HCT116 (cell line): ENCODE data around the gene SMC2. TPM values are rescaled to one million over a fixed set of nuclear protein-coding genes. Genes with fewer than 3 reads are reported as not detected.

Experiments used
- ATAC-seq: fragments of 200-7000 bp; cut with Tn5 transposase; 2 replicates; pipeline ENCODE4 v1.9.1; 2020; ENCODE audit warnings: mild to moderate bottlenecking, moderate library complexity
- BruUV-seq: library from RNA; stranded (reverse); fragments of 400-500 nt; replicated peaks from 2 replicates; lab custom pipeline; 2021; lab: Mats Ljungman, UMichigan
- CTCF ChIA-PET: fragments of 300-600 bp; sonication (Branson Sonifier 250); formaldehyde crosslinking; loops from one replicate; lab custom pipeline; 2021; ENCODE audit warnings: antibody characterized with exemption; lab: Charles Lee
- POLR2A ChIA-PET: fragments of 300-600, 350-600 bp; sonication (Branson Sonifier 250); formaldehyde crosslinking; loops from one replicate; lab custom pipeline; 2021; ENCODE audit warnings: antibody characterized with exemption; lab: Charles Lee
- RAD21 ChIA-PET, 2 experiments: fragments of 300-600 bp; sonication (Branson Sonifier 250); formaldehyde crosslinking; loops; one replicate each; lab custom pipeline; 2023; ENCODE audit warnings: low total read pairs in 2 of 2; ENCODE audit not compliant: uncharacterized antibody in 2 of 2, unreplicated experiment in 2 of 2, low non-redundant PET in 1 of 2; lab: Charles Lee
- DNase-seq: peaks from one replicate; pipeline ENCODE4 v3.0.0-alpha.2; 2010; ENCODE audit warnings: low read depth, low spot score
- H2AFZ ChIP-seq: fragments of 200-600 bp; shearing (Covaris generic), sonication (generic); 2 replicates; pipeline ENCODE4 v1.6.1; 2017; ENCODE audit warnings: low read depth, mixed run types, mixed read lengths, antibody characterized with exemption, low read length; ENCODE audit not compliant: poor library complexity, severe bottlenecking
- H3K27ac ChIP-seq: 2 replicates; pipeline ENCODE4 v1.5.1; 2012; ENCODE audit warnings: low read depth, low read length
- H3K27me3 ChIP-seq: fragments of 200-600 bp; sonication (generic); 2 replicates; pipeline ENCODE4 v1.6.1; 2016; ENCODE audit warnings: mixed run types, low read length, mixed read lengths; ENCODE audit not compliant: insufficient read depth
- H3K36me3 ChIP-seq, 2 experiments: fragments of 200-500 bp in 1 of 2; fragments of 200-600 bp in 1 of 2; sonication (Bioruptor generic) in 1 of 2; sonication (generic) in 1 of 2; 2 replicates each; pipeline versions ENCODE4 v1.5.1 to v1.6.1; 2014 to 2016; ENCODE audit warnings: low read length in 2 of 2, inconsistent platforms in 1 of 2, mixed read lengths in 1 of 2, mixed run types in 1 of 2; ENCODE audit not compliant: insufficient read depth in 2 of 2, control insufficient read depth in 1 of 2
- H3K4me1 ChIP-seq, 2 experiments: fragments of 200-600 bp in 1 of 2; sonication (generic) in 1 of 2; 2 replicates each; pipeline versions ENCODE4 v1.5.1 to v1.6.1; 2012 to 2017; ENCODE audit warnings: low read length in 2 of 2, inconsistent platforms in 1 of 2, mild to moderate bottlenecking in 1 of 2, mixed read lengths in 1 of 2, mixed run types in 1 of 2, moderate library complexity in 1 of 2; ENCODE audit not compliant: insufficient read depth in 2 of 2, control insufficient read depth in 1 of 2
- H3K4me2 ChIP-seq: fragments of 200-600 bp; sonication (generic); 2 replicates; pipeline ENCODE4 v1.6.1; 2017; ENCODE audit warnings: mixed run types, low read length, mixed read lengths
- H3K4me3 ChIP-seq, 2 experiments: fragments of 200-600 bp in 1 of 2; sonication (generic) in 1 of 2; replicated peaks in 1 of 2; 2 replicates each; pipeline ENCODE4 v1.5.1; 2011 to 2016; ENCODE audit warnings: low read length in 2 of 2, control low read depth in 1 of 2, low read depth in 1 of 2, mild to moderate bottlenecking in 1 of 2, mixed read lengths in 1 of 2, mixed run types in 1 of 2
- H3K79me2 ChIP-seq: fragments of 200-600 bp; sonication (generic); 2 replicates; pipeline ENCODE4 v1.6.1; 2017; ENCODE audit warnings: mild to moderate bottlenecking, mixed run types, low read length, moderate library complexity, mixed read lengths; ENCODE audit not compliant: insufficient read depth
- H3K9ac ChIP-seq: fragments of 200-600 bp; sonication (generic); 2 replicates; pipeline ENCODE4 v1.6.1; 2016; ENCODE audit warnings: low read length, mixed read lengths
- H3K9me2 ChIP-seq: fragments of 200-600 bp; sonication (generic), shearing (Covaris generic); 2 replicates; pipeline ENCODE4 v1.6.1; 2017; ENCODE audit warnings: mixed run types, mild to moderate bottlenecking, moderate library complexity; ENCODE audit not compliant: insufficient read depth
- H3K9me3 ChIP-seq, 2 experiments: fragments of 200-500 bp in 1 of 2; fragments of 200-600 bp in 1 of 2; sonication (Bioruptor generic) in 1 of 2; sonication (generic) in 1 of 2; 2 replicates each; pipeline ENCODE4 v1.6.1; 2014 to 2017; ENCODE audit warnings: low read length in 2 of 2, mixed read lengths in 2 of 2, inconsistent platforms in 1 of 2, low read depth in 1 of 2, mild to moderate bottlenecking in 1 of 2, mixed run types in 1 of 2, moderate library complexity in 1 of 2; ENCODE audit not compliant: control insufficient read depth in 1 of 2, insufficient read depth in 1 of 2
- H4K20me1 ChIP-seq: fragments of 200-600 bp; sonication (generic), shearing (Covaris generic); 2 replicates; pipeline ENCODE4 v1.6.1; 2017; ENCODE audit warnings: mixed run types, mild to moderate bottlenecking, moderate library complexity; ENCODE audit not compliant: insufficient read depth
- CEBPB ChIP-seq: IDR thresholded peaks from 2 replicates; pipeline ENCODE4 v1.6.1; 2012; ENCODE audit warnings: low read depth
- ELF1 ChIP-seq: IDR thresholded peaks from 2 replicates; pipeline ENCODE4 v1.6.1; 2012; ENCODE audit warnings: low read depth, borderline replicate concordance
- EZH2 ChIP-seq: fragments of 200-600 bp; sonication (generic); IDR thresholded peaks from 2 replicates; pipeline ENCODE4 v1.6.1; 2017; ENCODE audit warnings: antibody characterized with exemption, mixed run types
- EZH2phosphoT487 ChIP-seq: fragments of 200-600 bp; IDR thresholded peaks from 2 replicates; pipeline ENCODE4 v1.6.1; 2018; ENCODE audit warnings: antibody characterized with exemption, borderline replicate concordance
- JUND ChIP-seq: IDR thresholded peaks from 2 replicates; pipeline ENCODE4 v1.6.1; 2012
- POLR2AphosphoS5 ChIP-seq: IDR thresholded peaks from 2 replicates; pipeline ENCODE4 v1.6.1; 2011; ENCODE audit warnings: mild to moderate bottlenecking, low read depth, low read length, moderate library complexity
- RAD21 ChIP-seq: IDR thresholded peaks from 2 replicates; pipeline ENCODE4 v1.6.1; 2012; ENCODE audit warnings: low read depth, mild to moderate bottlenecking
- SIN3A ChIP-seq: IDR thresholded peaks from 2 replicates; pipeline ENCODE4 v1.6.1; 2012; ENCODE audit warnings: low read depth
- SP1 ChIP-seq: IDR thresholded peaks from 2 replicates; pipeline ENCODE4 v1.6.1; 2012; ENCODE audit warnings: low read depth
- SRF ChIP-seq: IDR thresholded peaks from 2 replicates; pipeline ENCODE4 v1.6.1; 2012; ENCODE audit warnings: low read depth
- YY1 ChIP-seq: IDR thresholded peaks from 2 replicates; pipeline ENCODE4 v1.6.1; 2011; ENCODE audit warnings: low read length, low read depth, moderate library complexity, mild to moderate bottlenecking; ENCODE audit not compliant: insufficient replicate concordance; ENCODE audit errors: extremely low read depth
- ZFX ChIP-seq: fragments of 450-650 bp; IDR thresholded peaks from 2 replicates; pipeline ENCODE4 v1.6.1; 2017
- intact Hi-C: fragments of 100-400 bp; cut with micrococcal nuclease; formaldehyde crosslinking; loops from 2 replicates; pipeline ENCODE4 v1.10.0; 2022
- total RNA-seq: library from RNA; stranded (reverse); gene quantifications from one replicate; pipeline ENCODE4 v1.2.1, GENCODE V29; 2021; ENCODE audit not compliant: unreplicated experiment
- TF ChIP-seq, protein P1 (sequence below): IDR thresholded peaks from 2 replicates; pipeline ENCODE4 v1.6.1; 2012; ENCODE audit warnings: low read depth
- TF ChIP-seq, protein P2 (sequence below): IDR thresholded peaks from 2 replicates; pipeline ENCODE4 v1.6.1; 2012
- TF ChIP-seq, protein P3 (sequence below), 3 experiments: fragments of 200-600 bp in 1 of 3; sonication (generic) in 1 of 3; IDR thresholded peaks in 2 of 3; conservative IDR thresholded peaks in 1 of 3; 2 replicates each; pipeline ENCODE4 v1.5.1; 2012 to 2017; ENCODE audit warnings: low read depth in 2 of 3, low read length in 2 of 3, antibody characterized with exemption in 1 of 3, borderline replicate concordance in 1 of 3, control low read depth in 1 of 3, mild to moderate bottlenecking in 1 of 3, mixed read lengths in 1 of 3, mixed run types in 1 of 3, moderate library complexity in 1 of 3; ENCODE audit not compliant: insufficient read depth in 1 of 3
- TF ChIP-seq, protein P4 (sequence below): IDR thresholded peaks from 2 replicates; pipeline ENCODE4 v1.6.1; 2012

The SMC2 gene
- total RNA-seq, 1 experiment from 2014 or later = 20.5 TPM

DNA sequence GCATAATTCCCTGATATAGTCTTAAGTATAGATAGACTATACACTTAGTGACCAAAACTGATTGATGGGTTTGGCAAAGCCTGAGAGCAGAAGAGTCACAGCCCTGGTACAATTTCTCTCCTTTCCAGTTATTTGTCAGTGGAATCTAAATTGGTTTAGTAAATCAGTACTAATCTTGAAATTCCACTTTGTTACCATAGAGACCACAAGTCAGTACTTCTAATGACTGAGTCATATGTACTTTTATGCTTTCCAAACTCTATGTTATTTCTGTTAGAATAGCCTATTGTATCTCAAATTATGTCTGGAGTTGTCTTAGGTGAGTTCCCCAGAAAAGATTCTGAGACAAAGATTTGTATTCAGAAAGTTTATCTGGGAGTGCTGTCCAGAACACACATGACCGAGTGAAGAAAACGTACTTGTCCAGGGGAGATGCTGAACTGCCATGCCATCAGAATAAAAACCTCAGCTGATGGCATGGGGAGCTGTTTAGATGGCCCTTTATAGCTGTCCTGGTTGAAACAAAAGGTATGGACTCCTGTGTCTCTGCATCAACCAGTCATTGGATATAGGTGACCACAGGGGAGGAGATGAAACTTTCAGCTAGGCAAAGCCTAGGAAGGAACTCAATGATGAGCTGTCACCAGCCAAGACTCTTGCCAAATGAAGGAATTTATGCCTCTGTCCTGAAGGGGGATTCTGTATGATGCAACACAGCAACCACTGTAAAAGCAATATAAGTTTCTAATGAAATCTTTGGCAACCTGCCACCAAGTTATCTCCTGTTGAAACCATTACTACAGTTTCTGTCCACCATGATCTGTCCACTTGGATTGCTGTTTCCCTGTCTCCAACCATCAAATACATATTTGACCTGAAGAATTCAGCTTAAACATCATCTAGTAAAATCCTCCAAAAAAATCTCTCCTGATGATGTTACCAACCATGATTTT is 18.0 kb upstream of the SMC2 start:
- no peak for ATAC-seq
- H3K4me2 ChIP-seq = no peak overlapping the region

More for the DNA sequence above, 18.0 kb upstream of the SMC2 start:
- Histone ChIP-seq H2AFZ (no peak overlapping the region), H3K27ac (no peak overlapping the region), H3K27me3 (peaks cover 12% of the 10 kb centered on the region; the same call in 1 of the 2 replicates), H4K20me1 (no peaks in the 10 kb centered on the region), H3K9ac (no peak overlapping the region), H3K79me2 (no peaks in the 10 kb centered on the region), H3K4me3 (no peak overlapping the region), H3K9me3 (peaks cover 4% of the 10 kb centered on the region in 2 experiments; a peak in 2 of 4 replicates), H3K9me2 (no peaks in the 10 kb centered on the region), H3K4me1 (no peaks in the 10 kb centered on the region), H3K36me3 (no peaks in the 10 kb centered on the region)
- TF ChIP-seq YY1 (no peak), SRF (no peak), CEBPB (no peak), EZH2phosphoT487 (no peak), RAD21 (no peak), SIN3A (no peak), EZH2 (no peak), POLR2AphosphoS5 (no peak), ZFX (no peak), JUND (no peak), ELF1 (no peak), SP1 (no peak)
- TF ChIP-seq, protein P1, sequence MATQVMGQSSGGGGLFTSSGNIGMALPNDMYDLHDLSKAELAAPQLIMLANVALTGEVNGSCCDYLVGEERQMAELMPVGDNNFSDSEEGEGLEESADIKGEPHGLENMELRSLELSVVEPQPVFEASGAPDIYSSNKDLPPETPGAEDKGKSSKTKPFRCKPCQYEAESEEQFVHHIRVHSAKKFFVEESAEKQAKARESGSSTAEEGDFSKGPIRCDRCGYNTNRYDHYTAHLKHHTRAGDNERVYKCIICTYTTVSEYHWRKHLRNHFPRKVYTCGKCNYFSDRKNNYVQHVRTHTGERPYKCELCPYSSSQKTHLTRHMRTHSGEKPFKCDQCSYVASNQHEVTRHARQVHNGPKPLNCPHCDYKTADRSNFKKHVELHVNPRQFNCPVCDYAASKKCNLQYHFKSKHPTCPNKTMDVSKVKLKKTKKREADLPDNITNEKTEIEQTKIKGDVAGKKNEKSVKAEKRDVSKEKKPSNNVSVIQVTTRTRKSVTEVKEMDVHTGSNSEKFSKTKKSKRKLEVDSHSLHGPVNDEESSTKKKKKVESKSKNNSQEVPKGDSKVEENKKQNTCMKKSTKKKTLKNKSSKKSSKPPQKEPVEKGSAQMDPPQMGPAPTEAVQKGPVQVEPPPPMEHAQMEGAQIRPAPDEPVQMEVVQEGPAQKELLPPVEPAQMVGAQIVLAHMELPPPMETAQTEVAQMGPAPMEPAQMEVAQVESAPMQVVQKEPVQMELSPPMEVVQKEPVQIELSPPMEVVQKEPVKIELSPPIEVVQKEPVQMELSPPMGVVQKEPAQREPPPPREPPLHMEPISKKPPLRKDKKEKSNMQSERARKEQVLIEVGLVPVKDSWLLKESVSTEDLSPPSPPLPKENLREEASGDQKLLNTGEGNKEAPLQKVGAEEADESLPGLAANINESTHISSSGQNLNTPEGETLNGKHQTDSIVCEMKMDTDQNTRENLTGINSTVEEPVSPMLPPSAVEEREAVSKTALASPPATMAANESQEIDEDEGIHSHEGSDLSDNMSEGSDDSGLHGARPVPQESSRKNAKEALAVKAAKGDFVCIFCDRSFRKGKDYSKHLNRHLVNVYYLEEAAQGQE = no peak
- TF ChIP-seq, protein P2, sequence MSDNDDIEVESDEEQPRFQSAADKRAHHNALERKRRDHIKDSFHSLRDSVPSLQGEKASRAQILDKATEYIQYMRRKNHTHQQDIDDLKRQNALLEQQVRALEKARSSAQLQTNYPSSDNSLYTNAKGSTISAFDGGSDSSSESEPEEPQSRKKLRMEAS = no peak
- TF ChIP-seq, protein P3, sequence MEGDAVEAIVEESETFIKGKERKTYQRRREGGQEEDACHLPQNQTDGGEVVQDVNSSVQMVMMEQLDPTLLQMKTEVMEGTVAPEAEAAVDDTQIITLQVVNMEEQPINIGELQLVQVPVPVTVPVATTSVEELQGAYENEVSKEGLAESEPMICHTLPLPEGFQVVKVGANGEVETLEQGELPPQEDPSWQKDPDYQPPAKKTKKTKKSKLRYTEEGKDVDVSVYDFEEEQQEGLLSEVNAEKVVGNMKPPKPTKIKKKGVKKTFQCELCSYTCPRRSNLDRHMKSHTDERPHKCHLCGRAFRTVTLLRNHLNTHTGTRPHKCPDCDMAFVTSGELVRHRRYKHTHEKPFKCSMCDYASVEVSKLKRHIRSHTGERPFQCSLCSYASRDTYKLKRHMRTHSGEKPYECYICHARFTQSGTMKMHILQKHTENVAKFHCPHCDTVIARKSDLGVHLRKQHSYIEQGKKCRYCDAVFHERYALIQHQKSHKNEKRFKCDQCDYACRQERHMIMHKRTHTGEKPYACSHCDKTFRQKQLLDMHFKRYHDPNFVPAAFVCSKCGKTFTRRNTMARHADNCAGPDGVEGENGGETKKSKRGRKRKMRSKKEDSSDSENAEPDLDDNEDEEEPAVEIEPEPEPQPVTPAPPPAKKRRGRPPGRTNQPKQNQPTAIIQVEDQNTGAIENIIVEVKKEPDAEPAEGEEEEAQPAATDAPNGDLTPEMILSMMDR (IDR thresholded peaks at IDR 0.05 in 2 of 3, conservative IDR thresholded peaks at IDR 0.05 in 1 of 3; ENCODE audit: borderline replicate concordance in 1 of 3, insufficient read depth in 1 of 3, low read depth in 2 of 3, low read length in 2 of 3) = no peak
- TF ChIP-seq, protein P4, sequence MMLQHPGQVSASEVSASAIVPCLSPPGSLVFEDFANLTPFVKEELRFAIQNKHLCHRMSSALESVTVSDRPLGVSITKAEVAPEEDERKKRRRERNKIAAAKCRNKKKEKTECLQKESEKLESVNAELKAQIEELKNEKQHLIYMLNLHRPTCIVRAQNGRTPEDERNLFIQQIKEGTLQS = no peak
- DNase-seq = no peak
- no TSS peak for BruUV-seq
- POLR2A ChIA-PET = no interaction called here
- intact Hi-C loops = no loop called here
- RAD21 ChIA-PET = no interaction called here
- CTCF ChIA-PET = no interaction called here
